KMS-11 (cell line): ENCODE measurements around the gene METTL4.
"Not testable (repeated sequence)": the region's sequence is repeated elsewhere in the genome, so short reads cannot be mapped to it uniquely, and the experiment has no call there.

ENCODE experiments used
- H2AFZ ChIP-seq: fragments of 200-600 bp; sonication (generic); 2 replicates; pipeline ENCODE4 v1.6.1; 2016; ENCODE audit warnings: antibody characterized with exemption, mixed run types, low read depth
- H3K27ac ChIP-seq: fragments of 200-600 bp; sonication (generic); 2 replicates; pipeline ENCODE4 v1.6.1; 2016; ENCODE audit warnings: mild to moderate bottlenecking, mixed run types
- H3K27me3 ChIP-seq: fragments of 200-600 bp; sonication (generic); 2 replicates; pipeline ENCODE4 v1.6.1; 2017; ENCODE audit warnings: mild to moderate bottlenecking, low read depth, mixed run types, moderate library complexity; ENCODE audit not compliant: insufficient read depth
- H3K36me3 ChIP-seq: fragments of 200-600 bp; sonication (generic); 2 replicates; pipeline ENCODE4 v1.6.1; 2017; ENCODE audit warnings: mild to moderate bottlenecking, mixed run types; ENCODE audit not compliant: insufficient read depth
- H3K4me1 ChIP-seq: fragments of 200-600 bp; sonication (generic); 2 replicates; pipeline ENCODE4 v1.6.1; 2016; ENCODE audit warnings: mild to moderate bottlenecking, low read depth, mixed run types; ENCODE audit not compliant: poor library complexity, severe bottlenecking
- H3K4me2 ChIP-seq: fragments of 200-600 bp; sonication (generic); 2 replicates; pipeline ENCODE4 v1.7.0; 2016; ENCODE audit warnings: mild to moderate bottlenecking, mixed run types
- H3K4me3 ChIP-seq: fragments of 200-600 bp; sonication (generic); IDR thresholded peaks from 2 replicates; pipeline ENCODE4 v1.6.1; 2017; ENCODE audit warnings: low read depth, low read length, mixed read lengths; ENCODE audit not compliant: insufficient read depth
- H3K79me2 ChIP-seq: fragments of 200-600 bp; sonication (generic); 2 replicates; pipeline ENCODE4 v1.6.1; 2016; ENCODE audit warnings: low read depth, mixed run types; ENCODE audit not compliant: insufficient read depth
- H3K9ac ChIP-seq: fragments of 200-600 bp; sonication (generic); 2 replicates; pipeline ENCODE4 v1.6.1; 2016; ENCODE audit warnings: mild to moderate bottlenecking, mixed run types
- H4K20me1 ChIP-seq: fragments of 200-600 bp; sonication (generic); 2 replicates; pipeline ENCODE4 v1.6.1; 2016; ENCODE audit warnings: mild to moderate bottlenecking, mixed run types; ENCODE audit not compliant: insufficient read depth
- CTCF ChIP-seq: fragments of 200-600 bp; sonication (generic); conservative IDR thresholded peaks from 2 replicates; pipeline ENCODE4 v1.6.1; 2017; ENCODE audit warnings: low read depth, mild to moderate bottlenecking, antibody characterized with exemption, low read length, moderate library complexity, mixed read lengths

The METTL4 gene

GRCh38 chr18:2532797-2533196 is 38.5 kb downstream of the METTL4 start:
- Histone ChIP-seq H3K27me3 (no peaks in the 10 kb centered on the region), H3K27ac (no peak overlapping the region), H2AFZ (no peak overlapping the region), H3K9ac (no peak overlapping the region), H4K20me1 (no peaks in the 10 kb centered on the region), H3K4me3 (no peak overlapping the region), H3K4me1 (no peaks in the 10 kb centered on the region), H3K4me2 (no peak overlapping the region), H3K36me3 (no peaks in the 10 kb centered on the region), H3K79me2 (no peaks in the 10 kb centered on the region)
- TF ChIP-seq CTCF = no peak

GRCh38 chr18:2531751-2532150 is 39.6 kb downstream of the METTL4 start:
- Histone ChIP-seq H3K4me2 (no peak overlapping the region), H3K27me3 (no peaks in the 10 kb centered on the region), H3K36me3 (no peaks in the 10 kb centered on the region), H4K20me1 (no peaks in the 10 kb centered on the region), H2AFZ (no peak overlapping the region), H3K9ac (no peak overlapping the region), H3K4me3 (no peak overlapping the region), H3K79me2 (no peaks in the 10 kb centered on the region), H3K4me1 (no peaks in the 10 kb centered on the region), H3K27ac (no peak overlapping the region)
- no peak for TF ChIP-seq CTCF

- Histone ChIP-seq H3K27ac (no peak overlapping the region), H3K79me2 (no peaks in the 10 kb centered on the region), H4K20me1 (no peaks in the 10 kb centered on the region), H3K4me3 (no peak overlapping the region), H2AFZ (no peak overlapping the region), H3K36me3 (no peaks in the 10 kb centered on the region), H3K4me2 (no peak overlapping the region), H3K27me3 (no peaks in the 10 kb centered on the region), H3K4me1 (no peaks in the 10 kb centered on the region), H3K9ac (no peak overlapping the region)
- no peak for TF ChIP-seq CTCF
Measured at GRCh38 chr18:2529154-2529553, 42.2 kb downstream of the METTL4 start.

- Histone ChIP-seq H3K4me3 (no peak overlapping the region), H3K36me3 (no peaks in the 10 kb centered on the region), H3K79me2 (no peaks in the 10 kb centered on the region), H3K27me3 (no peaks in the 10 kb centered on the region), H4K20me1 (no peaks in the 10 kb centered on the region), H3K4me2 (no peak overlapping the region), H3K27ac (no peak overlapping the region), H3K4me1 (no peaks in the 10 kb centered on the region), H2AFZ (no peak overlapping the region), H3K9ac (no peak overlapping the region)
- no peak for TF ChIP-seq CTCF
Measured at GRCh38 chr18:2526329-2526728, 45.0 kb downstream of the METTL4 start.

GRCh38 chr18:2524794-2525198 is 46.5 kb downstream of the METTL4 start:
- H3K27me3 ChIP-seq, H3K36me3 ChIP-seq, H3K79me2 ChIP-seq, H3K4me1 ChIP-seq, H3K4me2 ChIP-seq, H3K9ac ChIP-seq, H4K20me1 ChIP-seq, H2AFZ ChIP-seq, H3K27ac ChIP-seq, H3K4me3 ChIP-seq: not testable (repeated sequence)
